IMR-90 (cell line): ENCODE data around the gene SEMA3C. TPM values are rescaled to one million over a fixed set of nuclear protein-coding genes. Genes with fewer than 3 reads are reported as not detected.
A peak's percentile ranks its signal among the peaks of the same experiment; 100 is the strongest.

Experiments used
- ATAC-seq: fragments of 200-7000 bp; cut with Tn5 transposase; 2 replicates; pipeline ENCODE4 v1.9.1; 2020; ENCODE audit warnings: low read depth, mild to moderate bottlenecking, moderate library complexity
- BruUV-seq: library from RNA; stranded (reverse); fragments of 400-500 nt; replicated peaks from 2 replicates; lab custom pipeline; 2021; lab: Mats Ljungman, UMichigan
- CTCF ChIA-PET: fragments of 300-600 bp; formaldehyde crosslinking; extraction: SDS; loops from one replicate; lab custom pipeline; 2021; ENCODE audit warnings: antibody characterized with exemption; lab: Yijun Ruan, JAX
- POLR2A ChIA-PET: fragments of 300-600 bp; sonication (Branson Sonifier 250); formaldehyde crosslinking; loops from one replicate; lab custom pipeline; 2022; ENCODE audit warnings: antibody characterized with exemption; ENCODE audit not compliant: unreplicated experiment; lab: Charles Lee
- DNase-seq: peaks from one replicate; pipeline ENCODE4 v3.0.0; 2013
- H2AFZ ChIP-seq: replicated peaks from 2 replicates; pipeline ENCODE3; 2013; ENCODE audit warnings: low read length, mild to moderate bottlenecking; ENCODE audit not compliant: poor library complexity
- H2AK5ac ChIP-seq: 2 replicates; pipeline ENCODE4 v1.6.1; 2013; ENCODE audit warnings: low read depth, low read length, inconsistent platforms
- H2AK9ac ChIP-seq: replicated peaks from 2 replicates; pipeline ENCODE3; 2013; ENCODE audit warnings: mild to moderate bottlenecking, low read depth, low read length, moderate library complexity; ENCODE audit not compliant: poor library complexity
- H2BK120ac ChIP-seq: 2 replicates; pipeline ENCODE4 v1.6.1; 2013; ENCODE audit warnings: low read depth, low read length, inconsistent platforms
- H2BK15ac ChIP-seq: 3 replicates; pipeline ENCODE4 v1.6.1; 2013; ENCODE audit warnings: low read depth, low read length, inconsistent platforms
- H2BK20ac ChIP-seq: 2 replicates; pipeline ENCODE4 v1.6.1; 2013; ENCODE audit warnings: low read depth, mild to moderate bottlenecking, inconsistent platforms, low read length, moderate library complexity
- H2BK5ac ChIP-seq: 2 replicates; pipeline ENCODE4 v1.6.1; 2013; ENCODE audit warnings: mild to moderate bottlenecking, low read depth, low read length, inconsistent platforms; ENCODE audit not compliant: poor library complexity, severe bottlenecking
- H3K14ac ChIP-seq: replicated peaks from 2 replicates; pipeline ENCODE4 v1.6.1; 2013; ENCODE audit warnings: low read depth, low read length, inconsistent platforms
- H3K18ac ChIP-seq: 2 replicates; pipeline ENCODE4 v1.6.1; 2013; ENCODE audit warnings: low read depth, low read length, control low read depth
- H3K23ac ChIP-seq: 2 replicates; pipeline ENCODE4 v1.6.1; 2013; ENCODE audit warnings: low read depth, low read length, inconsistent platforms
- H3K27ac ChIP-seq: 2 replicates; pipeline ENCODE4 v1.5.1; 2013; ENCODE audit warnings: mild to moderate bottlenecking, control low read depth, low read length; ENCODE audit not compliant: insufficient read depth
- H3K27me3 ChIP-seq: 2 replicates; pipeline ENCODE4 v1.6.1; 2013; ENCODE audit warnings: low read length; ENCODE audit not compliant: control insufficient read depth, insufficient read depth
- H3K36me3 ChIP-seq: 2 replicates; pipeline ENCODE4 v1.6.1; 2013; ENCODE audit warnings: low read length, mixed read lengths; ENCODE audit not compliant: control insufficient read depth, insufficient read depth
- H3K4ac ChIP-seq: 2 replicates; pipeline ENCODE4 v1.6.1; 2013; ENCODE audit warnings: low read depth, low read length, inconsistent platforms
- H3K4me1 ChIP-seq: 2 replicates; pipeline ENCODE4 v1.6.1; 2013; ENCODE audit warnings: low read length, mixed read lengths; ENCODE audit not compliant: control insufficient read depth, insufficient read depth
- H3K4me2 ChIP-seq: 2 replicates; pipeline ENCODE4 v1.6.1; 2013; ENCODE audit warnings: low read depth, mild to moderate bottlenecking, control low read depth, low read length, moderate library complexity
- H3K4me3 ChIP-seq: 2 replicates; pipeline ENCODE4 v1.5.1; 2013; ENCODE audit warnings: low read depth, mild to moderate bottlenecking, control low read depth, low read length, moderate library complexity; ENCODE audit not compliant: insufficient read depth
- H3K56ac ChIP-seq: 2 replicates; pipeline ENCODE4 v1.6.1; 2013; ENCODE audit warnings: low read length, inconsistent platforms; ENCODE audit not compliant: insufficient read depth; ENCODE audit errors: extremely low read depth
- H3K79me1 ChIP-seq, 2 experiments: 2 replicates each; pipeline ENCODE4 v1.6.1; 2013; ENCODE audit warnings: low read length in 2 of 2, inconsistent platforms in 1 of 2, low read depth in 1 of 2
- H3K9ac ChIP-seq: 2 replicates; pipeline ENCODE4 v1.6.1; 2013; ENCODE audit warnings: low read depth, low read length, control low read depth
- H3K9me1 ChIP-seq: 2 replicates; pipeline ENCODE4 v1.6.1; 2013; ENCODE audit warnings: low read length, inconsistent platforms; ENCODE audit not compliant: insufficient read depth
- H3K9me3 ChIP-seq: 2 replicates; pipeline ENCODE4 v1.6.1; 2013; ENCODE audit warnings: low read length; ENCODE audit not compliant: control insufficient read depth, insufficient read depth
- H4K20me1 ChIP-seq: 2 replicates; pipeline ENCODE4 v1.6.1; 2013; ENCODE audit warnings: low read length, inconsistent platforms; ENCODE audit not compliant: insufficient read depth
- H4K5ac ChIP-seq: 2 replicates; pipeline ENCODE4 v1.6.1; 2013; ENCODE audit warnings: mild to moderate bottlenecking, low read depth, low read length, control low read depth
- H4K8ac ChIP-seq, 2 experiments: 2 replicates each; pipeline ENCODE4 v1.6.1; 2013; ENCODE audit warnings: low read depth in 2 of 2, low read length in 2 of 2, control low read depth in 1 of 2, inconsistent platforms in 1 of 2
- H4K91ac ChIP-seq: 2 replicates; pipeline ENCODE4 v1.6.1; 2013; ENCODE audit warnings: low read depth, low read length, inconsistent platforms; ENCODE audit not compliant: insufficient read depth
- BHLHE40 ChIP-seq: fragments of 150-350 bp; IDR thresholded peaks from 2 replicates; pipeline ENCODE4 v1.6.1; 2016; ENCODE audit warnings: mild to moderate bottlenecking, low read depth, low read length
- CEBPB ChIP-seq: IDR thresholded peaks from 2 replicates; pipeline ENCODE4 v1.6.1; 2012; ENCODE audit warnings: low read depth, low read length, improper control_type of control experiment
- RCOR1 ChIP-seq: IDR thresholded peaks from 2 replicates; pipeline ENCODE4 v1.6.1; 2012; ENCODE audit warnings: mild to moderate bottlenecking, low read length, improper control_type of control experiment; ENCODE audit not compliant: insufficient replicate concordance
- USF2 ChIP-seq: fragments of 150-350 bp; IDR thresholded peaks from 2 replicates; pipeline ENCODE4 v1.6.1; 2017; ENCODE audit warnings: mild to moderate bottlenecking, antibody characterized with exemption, low read length, low read depth
- WGBS, 2 experiments: methylation state at CpG; one replicate each; pipeline versions ENCODE4 v1.1.5 to v1.1.7; 2013; ENCODE audit warnings: missing lambda C conversion rate in 2 of 2; ENCODE audit not compliant: insufficient read length in 1 of 2; ENCODE audit errors: extremely low coverage in 2 of 2; 5-methylcytosine and 5-hydroxymethylcytosine counted together
- dilution Hi-C: fragments of 300-500 bp; cut with HindIII; formaldehyde crosslinking; loops from one replicate; pipeline ENCODE4 v1.14.3; 2018; ENCODE audit warnings: low sequenced_read_pairs; ENCODE audit not compliant: unreplicated experiment
- in situ Hi-C: fragments of 300-500 bp; cut with MboI; formaldehyde crosslinking; loops from 3 replicates; pipeline ENCODE4 v1.14.3; 2019; ENCODE audit warnings: low sequenced_read_pairs, inconsistent platforms, mixed read lengths
- intact Hi-C: fragments of 100-400 bp; cut with micrococcal nuclease; formaldehyde crosslinking; loops from 2 replicates; pipeline ENCODE4 v1.10.0; 2022
- polyA plus RNA-seq, 3 experiments: library from polyadenylated mRNA; depleted of rRNA; stranded (reverse); fragments of >200 nt; gene quantifications; 2 replicates each; pipeline ENCODE4 v1.2.3, GENCODE V29; 2012; ENCODE audit warnings: low replicate concordance in 1 of 3
- total RNA-seq: library from RNA; depleted of rRNA; stranded (reverse); fragments of >200 nt; gene quantifications from 2 replicates; pipeline ENCODE4 v1.2.3, GENCODE V29; 2012

The SEMA3C gene
- total and polyA plus RNA-seq, 2 of the 4 experiments (the other 2 are of a cell fraction), result 21.2 to 97.1 TPM

DNA sequence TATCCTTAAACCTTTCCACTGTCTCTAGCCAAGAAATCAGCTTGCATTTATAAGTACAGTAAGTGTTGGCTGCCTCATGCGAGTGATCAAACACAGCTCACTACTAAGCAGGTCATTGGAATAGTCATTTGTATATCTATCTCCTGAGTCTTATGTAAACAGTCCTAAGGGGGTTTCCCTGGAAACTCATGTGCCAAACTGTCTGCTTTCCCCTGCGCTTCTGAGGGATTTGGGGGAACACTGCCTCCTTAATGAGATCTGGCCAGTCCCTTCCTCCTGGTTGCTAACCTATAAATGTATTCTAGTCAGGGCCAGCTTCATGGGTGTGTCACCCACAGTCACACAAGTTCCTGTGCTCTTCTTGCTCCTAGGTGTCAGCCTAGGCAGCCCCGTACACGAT is 147.3 kb downstream of the SEMA3C start:
- no peaks in the 10 kb centered on the region for H3K9me3 ChIP-seq
- no peak overlapping the region for H4K8ac ChIP-seq
- peaks cover 6% of the 10 kb centered on the region for H3K9me1 ChIP-seq
- 0 out of 2 replicates have a peak overlapping the region, but pooled peaks have one; percentile 17 for H2AK5ac ChIP-seq
- no peak overlapping the region for H3K4me3 ChIP-seq
- ChIA-PET POLR2A (no interaction called here), CTCF (interaction anchor here (0.6 kb wide), 2 partner anchors 10 to 62 kb away, joined by 3 to 7 read pairs; no protein-coding TSS in a partner anchor)
- no peak overlapping the region for H2BK5ac ChIP-seq
- no peak overlapping the region for H2AK9ac ChIP-seq
- no peak overlapping the region for H4K91ac ChIP-seq
- intact Hi-C loops, result loop anchor here (5.0 kb wide), 1 partner anchor 61 kb away; no protein-coding TSS in a partner anchor
- peak; percentile 78 for DNase-seq
- no peak overlapping the region for H2BK20ac ChIP-seq
- no peaks in the 10 kb centered on the region for H3K27me3 ChIP-seq
- TF ChIP-seq USF2 (no peak), RCOR1 (peak; percentile 15), CEBPB (no peak), BHLHE40 (0 out of 2 replicates have a peak, but pooled peaks have one; percentile 24)
- H3K36me3 ChIP-seq, result peaks cover 3% of the 10 kb centered on the region; the same call in 1 of the 2 replicates
- H4K20me1 ChIP-seq, result no peaks in the 10 kb centered on the region
- peak overlapping the region; percentile 29 for H2AFZ ChIP-seq
- dilution Hi-C loops, result no loop called here
- H3K18ac ChIP-seq, result no peak overlapping the region
- WGBS, 2 experiments, result no CpG with 5 or more reads among the region's 4 CpGs
- BruUV-seq, result no TSS peak
- no peak overlapping the region for H3K4me2 ChIP-seq
- no peak overlapping the region for H3K56ac ChIP-seq
- no peak overlapping the region for H3K23ac ChIP-seq
- 0 out of 3 replicates have a peak overlapping the region, but pooled peaks have one; percentile 12 for H2BK15ac ChIP-seq
- 0 out of 2 replicates have a peak overlapping the region, but pooled peaks have one; percentile 12 for H3K14ac ChIP-seq
- ATAC-seq, result peak; percentile 70
- H3K27ac ChIP-seq, result no peak overlapping the region
- H4K5ac ChIP-seq, result no peak overlapping the region
- H3K4ac ChIP-seq, result no peak overlapping the region
- no peak overlapping the region for H3K9ac ChIP-seq
- H2BK120ac ChIP-seq, result no peak overlapping the region
- peaks cover 7% of the 10 kb centered on the region; the same call in 1 of the 2 replicates for H3K4me1 ChIP-seq
- H3K79me1 ChIP-seq, result no peaks in the 10 kb centered on the region
- in situ Hi-C loops, result no loop called here
